ENCODE measurements around the gene TRAF3.

TRAF3 gene

GRCh38 chr14:102811254-102811963 is 34.2 kb downstream of the TRAF3 start:
- TF ChIP-seq FOXP2 (optimal IDR thresholded peaks at IDR 0.05; ENCODE audit: borderline replicate concordance, extremely low read depth, extremely low read length, insufficient read depth) (no peak), POLR2AphosphoS5 (IDR thresholded peaks at IDR 0.05; ENCODE audit: low read depth, low read length) (no peak), REST (IDR thresholded peaks at IDR 0.05; ENCODE audit: insufficient read depth in 1 of 2, low read depth in 2 of 2, low read length in 2 of 2) (no peak), TAF1 (IDR thresholded peaks at IDR 0.05; ENCODE audit: borderline replicate concordance, insufficient read depth, low read length) (no peak), SIN3A (IDR thresholded peaks at IDR 0.05; ENCODE audit: borderline replicate concordance, insufficient read depth, low read length) (no peak)

DNA sequence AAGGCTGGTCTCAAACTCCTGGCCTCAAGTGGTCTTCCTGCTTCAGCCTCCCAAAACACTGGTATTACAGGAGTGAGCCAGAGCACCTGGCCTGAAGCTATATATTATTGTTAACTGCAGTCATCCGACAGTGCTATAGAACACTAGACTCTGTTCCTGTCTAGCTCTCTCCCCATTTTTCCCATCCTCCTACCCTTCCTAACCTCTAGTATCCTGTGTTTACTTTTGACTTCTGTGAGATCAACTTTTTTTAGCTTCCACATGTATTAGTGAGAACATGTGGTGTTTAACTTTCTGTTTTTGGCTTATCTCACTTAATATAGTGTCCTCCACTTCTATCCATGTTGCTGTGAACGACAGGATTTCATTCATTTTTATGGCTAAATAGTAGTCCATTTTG is 34.7 kb downstream of the TRAF3 start:
- no peak for TF ChIP-seq POLR2AphosphoS5 (IDR thresholded peaks at IDR 0.05; ENCODE audit: low read depth, low read length)
- no peak for TF ChIP-seq TAF1 (IDR thresholded peaks at IDR 0.05; ENCODE audit: borderline replicate concordance, insufficient read depth, low read length)
- no peak for TF ChIP-seq SIN3A (IDR thresholded peaks at IDR 0.05; ENCODE audit: borderline replicate concordance, insufficient read depth, low read length)
- TF ChIP-seq REST (IDR thresholded peaks at IDR 0.05; ENCODE audit: insufficient read depth in 1 of 2, low read depth in 2 of 2, low read length in 2 of 2) = no peak
- no peak for TF ChIP-seq FOXP2 (optimal IDR thresholded peaks at IDR 0.05; ENCODE audit: borderline replicate concordance, extremely low read depth, extremely low read length, insufficient read depth)

GRCh38 chr14:102813691-102814090 is 36.4 kb downstream of the TRAF3 start:
- TF ChIP-seq SIN3A (IDR thresholded peaks at IDR 0.05; ENCODE audit: borderline replicate concordance, insufficient read depth, low read length) = no peak
- no peak for TF ChIP-seq POLR2AphosphoS5 (IDR thresholded peaks at IDR 0.05; ENCODE audit: low read depth, low read length)
- TF ChIP-seq REST (IDR thresholded peaks at IDR 0.05; ENCODE audit: insufficient read depth in 1 of 2, low read depth in 2 of 2, low read length in 2 of 2) = no peak
- TF ChIP-seq TAF1 (IDR thresholded peaks at IDR 0.05; ENCODE audit: borderline replicate concordance, insufficient read depth, low read length) = no peak
- no peak for TF ChIP-seq FOXP2 (optimal IDR thresholded peaks at IDR 0.05; ENCODE audit: borderline replicate concordance, extremely low read depth, extremely low read length, insufficient read depth)

DNA sequence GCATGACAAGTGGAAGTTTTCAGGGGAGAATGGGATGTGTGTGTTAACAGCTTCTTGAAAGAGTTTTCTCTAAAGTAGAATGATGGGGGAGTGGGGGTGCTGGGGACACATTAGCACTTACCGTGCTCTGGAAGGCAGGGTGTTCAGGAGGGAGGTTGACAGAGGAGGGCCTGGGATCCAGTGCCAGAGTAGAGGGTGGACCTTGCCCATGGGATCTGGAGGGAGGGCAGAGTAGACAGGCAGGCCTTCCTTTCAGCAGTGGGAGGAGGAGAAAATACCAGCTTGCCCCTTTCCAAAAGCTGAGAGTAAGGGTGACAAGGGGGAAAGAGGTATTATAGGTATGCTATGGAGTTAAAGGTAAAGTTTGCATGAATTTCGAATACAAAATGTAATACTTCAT is 40.1 kb downstream of the TRAF3 start:
- TF ChIP-seq REST (IDR thresholded peaks at IDR 0.05; ENCODE audit: insufficient read depth in 1 of 2, low read depth in 2 of 2, low read length in 2 of 2) (no peak), POLR2AphosphoS5 (IDR thresholded peaks at IDR 0.05; ENCODE audit: low read depth, low read length) (no peak), SIN3A (IDR thresholded peaks at IDR 0.05; ENCODE audit: borderline replicate concordance, insufficient read depth, low read length) (no peak), TAF1 (IDR thresholded peaks at IDR 0.05; ENCODE audit: borderline replicate concordance, insufficient read depth, low read length) (no peak), FOXP2 (optimal IDR thresholded peaks at IDR 0.05; ENCODE audit: borderline replicate concordance, extremely low read depth, extremely low read length, insufficient read depth) (no peak)
